Epithelial cell of esophagus (primary cell): ENCODE data around the gene HDAC7.

Experiments used
- DNase-seq: peaks from one replicate; pipeline ENCODE4 v3.0.0; 2010; ENCODE audit warnings: low read depth
- H3K4me3 ChIP-seq: 2 replicates; pipeline ENCODE4 v1.5.1; 2011; ENCODE audit warnings: mild to moderate bottlenecking, low read length, control low read depth
- CTCF ChIP-seq: IDR thresholded peaks from 2 replicates; pipeline ENCODE4 v1.5.1; 2011; ENCODE audit warnings: low read depth, mild to moderate bottlenecking, low read length, control low read depth, inconsistent platforms; ENCODE audit not compliant: insufficient read depth; ENCODE audit errors: missing control alignments

The HDAC7 gene

GRCh38 chr12:47739979-47740378, 79.7 kb downstream of the HDAC7 start:
- no peak overlapping the region for H3K4me3 ChIP-seq
- no peak for DNase-seq

GRCh38 chr12:47739297-47739696, 80.4 kb downstream of the HDAC7 start:
- H3K4me3 ChIP-seq, result no peak overlapping the region
- TF ChIP-seq CTCF, result no peak
- DNase-seq, result no peak

More at GRCh38 chr12:47739979-47740378, 79.7 kb downstream of the HDAC7 start:
- TF ChIP-seq CTCF, result no peak

GRCh38 chr12:47737936-47738594, 81.6 kb downstream of the HDAC7 start:
- no peak overlapping the region for H3K4me3 ChIP-seq
- no peak for TF ChIP-seq CTCF
- no peak for DNase-seq

- no peak overlapping the region for H3K4me3 ChIP-seq
- no peak for TF ChIP-seq CTCF
- DNase-seq, result no peak
These were observed 82.6 kb downstream of the HDAC7 start for GRCh38 chr12:47736877-47737676.

GRCh38 chr12:47736216-47736615, 83.5 kb downstream of the HDAC7 start:
- H3K4me3 ChIP-seq, result no peak overlapping the region
- DNase-seq, result no peak
- TF ChIP-seq CTCF, result no peak

- no peak for TF ChIP-seq CTCF
- peak; percentile 68 for DNase-seq
- no peak overlapping the region for H3K4me3 ChIP-seq
These were observed 84.1 kb downstream of the HDAC7 start for GRCh38 chr12:47735649-47736048.
